GM12878 (cell line): Measurements from ENCODE around the gene IL1RAPL1. TPM values are rescaled to one million over a fixed set of nuclear protein-coding genes. Genes with fewer than 3 reads are reported as not detected.

Source experiments
- BMI1 ChIP-seq: fragments of 450-650 bp; IDR thresholded peaks from 2 replicates; pipeline ENCODE4 v1.6.1; 2016; ENCODE audit warnings: mild to moderate bottlenecking, moderate library complexity, borderline replicate concordance
- DPF2 ChIP-seq: fragments of 450-650 bp; IDR thresholded peaks from 2 replicates; pipeline ENCODE4 v1.6.1; 2017; ENCODE audit warnings: mild to moderate bottlenecking
- EED ChIP-seq: sonication (generic); IDR thresholded peaks from 2 replicates; pipeline ENCODE4 v1.6.1; 2016; ENCODE audit warnings: antibody characterized with exemption, low read depth
- IKZF1 ChIP-seq: fragments of 450-650 bp; conservative IDR thresholded peaks from 2 replicates; pipeline ENCODE4 v1.6.1; 2017; ENCODE audit warnings: antibody characterized with exemption, mild to moderate bottlenecking
- JUNB ChIP-seq: IDR thresholded peaks from 2 replicates; pipeline ENCODE4 v1.6.1; 2016; ENCODE audit warnings: antibody characterized with exemption, mild to moderate bottlenecking
- NFYA ChIP-seq: IDR thresholded peaks from 2 replicates; pipeline ENCODE4 v1.6.1; 2011; ENCODE audit warnings: low read depth, mild to moderate bottlenecking, low read length, improper control_type of control experiment, borderline replicate concordance
- NFYB ChIP-seq: IDR thresholded peaks from 2 replicates; pipeline ENCODE4 v1.6.1; 2011; ENCODE audit warnings: low read depth, mild to moderate bottlenecking, low read length, improper control_type of control experiment, moderate library complexity; ENCODE audit not compliant: insufficient read depth
- NR2F1 ChIP-seq: fragments of 450-650 bp; conservative IDR thresholded peaks from 2 replicates; pipeline ENCODE4 v1.6.1; 2017; ENCODE audit warnings: mild to moderate bottlenecking
- POLR2AphosphoS2 ChIP-seq: IDR thresholded peaks from 2 replicates; pipeline ENCODE4 v1.6.1; 2011; ENCODE audit warnings: low read depth, mild to moderate bottlenecking, low read length, improper control_type of control experiment, moderate library complexity
- RCOR1 ChIP-seq: conservative IDR thresholded peaks from 2 replicates; pipeline ENCODE4 v1.6.1; 2012; ENCODE audit warnings: low read depth, low read length, improper control_type of control experiment
- SREBF1 ChIP-seq: IDR thresholded peaks from 2 replicates; pipeline ENCODE4 v1.6.1; 2012; ENCODE audit warnings: mild to moderate bottlenecking, low read length
- TCF3 ChIP-seq: IDR thresholded peaks from 2 replicates; pipeline ENCODE4 v1.6.1; 2012; ENCODE audit warnings: low read depth, mild to moderate bottlenecking, low read length, borderline replicate concordance; ENCODE audit not compliant: insufficient read depth
- TCF7 ChIP-seq: IDR thresholded peaks from 2 replicates; pipeline ENCODE4 v1.6.1; 2014; ENCODE audit warnings: antibody characterized with exemption, borderline replicate concordance
- YY1 ChIP-seq: IDR thresholded peaks from 2 replicates; pipeline ENCODE4 v1.6.1; 2011; ENCODE audit warnings: low read depth, mild to moderate bottlenecking, low read length
- ZNF207 ChIP-seq: fragments of 450-650 bp; IDR thresholded peaks from 2 replicates; pipeline ENCODE4 v1.6.1; 2014; ENCODE audit warnings: antibody characterized with exemption, mild to moderate bottlenecking, borderline replicate concordance
- ZNF274 ChIP-seq: IDR thresholded peaks from one replicate; pipeline ENCODE4 v1.8.0; 2011; ENCODE audit not compliant: insufficient read length, insufficient read depth
- ZNF384 ChIP-seq: IDR thresholded peaks from 2 replicates; pipeline ENCODE4 v1.6.1; 2012; ENCODE audit warnings: low read depth, mild to moderate bottlenecking, low read length, improper control_type of control experiment, borderline replicate concordance
- polyA plus RNA-seq, 11 experiments: library from polyadenylated mRNA; depleted of rRNA in 4 of 11; unstranded in 6 of 11; stranded (reverse) in 5 of 11; fragments of >200 nt; fragmentation: Nextera tagmentation in 4 of 11; fragmentation: Illumina TruSeq in 1 of 11; extraction: Ambion mirVana in 4 of 11; extraction: Trizol in 1 of 11; gene quantifications; 1 replicate in 1 of 11; 2 replicates in 10 of 11; pipeline versions ENCODE4 v1.2.1 to v1.2.3, GENCODE V29; 2011 to 2016; ENCODE audit warnings: inconsistent platforms in 2 of 11, missing spikeins in 2 of 11, low read depth in 1 of 11
- total RNA-seq, 4 experiments: library from RNA; depleted of rRNA in 3 of 4; stranded (reverse); fragments of >200 nt in 3 of 4; fragmentation: Illumina TruSeq in 1 of 4; extraction: Trizol in 1 of 4; gene quantifications; 2 replicates each; pipeline versions ENCODE4 v1.2.1 to v1.2.3, GENCODE V29; 2013 to 2021
- TF ChIP-seq, protein P1 (sequence below): fragments of 450-650 bp; IDR thresholded peaks from 2 replicates; pipeline ENCODE4 v1.6.1; 2018; ENCODE audit warnings: mild to moderate bottlenecking, low read depth, moderate library complexity; ENCODE audit not compliant: partially characterized antibody
- TF ChIP-seq, protein P2 (sequence below), 3 experiments: IDR thresholded peaks in 2 of 3; conservative IDR thresholded peaks in 1 of 3; 2 replicates each; pipeline ENCODE4 v1.5.1; 2011; ENCODE audit warnings: low read depth in 3 of 3, low read length in 3 of 3, mild to moderate bottlenecking in 3 of 3, control low read depth in 2 of 3, moderate library complexity in 2 of 3, inconsistent platforms in 1 of 3, mixed read lengths in 1 of 3; ENCODE audit not compliant: control insufficient read depth in 2 of 3, insufficient read depth in 1 of 3; ENCODE audit errors: extremely low read depth in 1 of 3
- TF ChIP-seq, protein P3 (sequence below): IDR thresholded peaks from 2 replicates; pipeline ENCODE4 v1.6.1; 2012; ENCODE audit warnings: low read depth, low read length, improper control_type of control experiment
- TF ChIP-seq, protein P4 (sequence below): fragments of 450-650 bp; IDR thresholded peaks from 2 replicates; pipeline ENCODE4 v1.6.1; 2017; ENCODE audit warnings: antibody characterized with exemption, mild to moderate bottlenecking, moderate library complexity
- TF ChIP-seq, protein P5 (sequence below): fragments of 450-650 bp; IDR thresholded peaks from 2 replicates; pipeline ENCODE4 v1.6.1; 2017; ENCODE audit warnings: borderline replicate concordance

Gene IL1RAPL1
- total and polyA plus RNA-seq, 10 of the 15 experiments (the other 5 are each of a cell fraction or from before 2014, with no cell fraction given): not detected

DNA sequence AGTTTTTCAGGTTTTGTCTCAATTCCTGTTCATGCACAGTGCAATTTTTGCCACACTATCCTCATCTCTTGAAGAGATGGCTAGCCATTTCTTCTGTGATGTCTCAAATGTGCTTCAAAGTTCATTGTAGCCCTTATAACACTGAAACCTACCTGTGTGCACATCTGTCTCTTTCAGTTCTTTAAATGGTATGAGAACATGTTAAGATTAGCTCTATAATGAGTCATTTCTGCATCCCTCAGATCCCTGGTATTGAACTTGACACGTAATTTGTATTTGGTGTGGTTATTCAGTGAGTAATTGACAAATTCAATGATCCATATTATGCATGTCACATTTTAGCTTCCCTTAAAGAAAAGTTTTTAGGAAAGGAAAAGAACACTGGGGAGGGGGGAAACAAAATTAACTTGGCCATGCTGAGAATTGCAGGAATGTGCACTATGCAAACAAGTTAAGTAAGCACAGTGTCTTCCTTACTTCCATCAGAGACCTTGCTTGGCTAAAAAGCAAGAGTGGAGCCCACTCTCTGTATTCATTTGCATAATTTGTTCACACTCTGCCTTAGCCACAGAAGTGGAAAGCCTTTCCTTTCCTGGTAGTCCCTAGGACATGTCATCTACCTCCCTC is 968.3 kb downstream of the IL1RAPL1 start (continued):
- TF ChIP-seq, protein P1, sequence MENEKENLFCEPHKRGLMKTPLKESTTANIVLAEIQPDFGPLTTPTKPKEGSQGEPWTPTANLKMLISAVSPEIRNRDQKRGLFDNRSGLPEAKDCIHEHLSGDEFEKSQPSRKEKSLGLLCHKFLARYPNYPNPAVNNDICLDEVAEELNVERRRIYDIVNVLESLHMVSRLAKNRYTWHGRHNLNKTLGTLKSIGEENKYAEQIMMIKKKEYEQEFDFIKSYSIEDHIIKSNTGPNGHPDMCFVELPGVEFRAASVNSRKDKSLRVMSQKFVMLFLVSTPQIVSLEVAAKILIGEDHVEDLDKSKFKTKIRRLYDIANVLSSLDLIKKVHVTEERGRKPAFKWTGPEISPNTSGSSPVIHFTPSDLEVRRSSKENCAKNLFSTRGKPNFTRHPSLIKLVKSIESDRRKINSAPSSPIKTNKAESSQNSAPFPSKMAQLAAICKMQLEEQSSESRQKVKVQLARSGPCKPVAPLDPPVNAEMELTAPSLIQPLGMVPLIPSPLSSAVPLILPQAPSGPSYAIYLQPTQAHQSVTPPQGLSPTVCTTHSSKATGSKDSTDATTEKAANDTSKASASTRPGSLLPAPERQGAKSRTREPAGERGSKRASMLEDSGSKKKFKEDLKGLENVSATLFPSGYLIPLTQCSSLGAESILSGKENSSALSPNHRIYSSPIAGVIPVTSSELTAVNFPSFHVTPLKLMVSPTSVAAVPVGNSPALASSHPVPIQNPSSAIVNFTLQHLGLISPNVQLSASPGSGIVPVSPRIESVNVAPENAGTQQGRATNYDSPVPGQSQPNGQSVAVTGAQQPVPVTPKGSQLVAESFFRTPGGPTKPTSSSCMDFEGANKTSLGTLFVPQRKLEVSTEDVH: peak; percentile 47
- TF ChIP-seq ZNF207: no peak; the same call in 1 of the 2 replicates
- TF ChIP-seq, protein P2, sequence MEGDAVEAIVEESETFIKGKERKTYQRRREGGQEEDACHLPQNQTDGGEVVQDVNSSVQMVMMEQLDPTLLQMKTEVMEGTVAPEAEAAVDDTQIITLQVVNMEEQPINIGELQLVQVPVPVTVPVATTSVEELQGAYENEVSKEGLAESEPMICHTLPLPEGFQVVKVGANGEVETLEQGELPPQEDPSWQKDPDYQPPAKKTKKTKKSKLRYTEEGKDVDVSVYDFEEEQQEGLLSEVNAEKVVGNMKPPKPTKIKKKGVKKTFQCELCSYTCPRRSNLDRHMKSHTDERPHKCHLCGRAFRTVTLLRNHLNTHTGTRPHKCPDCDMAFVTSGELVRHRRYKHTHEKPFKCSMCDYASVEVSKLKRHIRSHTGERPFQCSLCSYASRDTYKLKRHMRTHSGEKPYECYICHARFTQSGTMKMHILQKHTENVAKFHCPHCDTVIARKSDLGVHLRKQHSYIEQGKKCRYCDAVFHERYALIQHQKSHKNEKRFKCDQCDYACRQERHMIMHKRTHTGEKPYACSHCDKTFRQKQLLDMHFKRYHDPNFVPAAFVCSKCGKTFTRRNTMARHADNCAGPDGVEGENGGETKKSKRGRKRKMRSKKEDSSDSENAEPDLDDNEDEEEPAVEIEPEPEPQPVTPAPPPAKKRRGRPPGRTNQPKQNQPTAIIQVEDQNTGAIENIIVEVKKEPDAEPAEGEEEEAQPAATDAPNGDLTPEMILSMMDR (IDR thresholded peaks at IDR 0.05 in 2 of 3, conservative IDR thresholded peaks at IDR 0.05 in 1 of 3; ENCODE audit: control insufficient read depth in 2 of 3, extremely low read depth in 1 of 3, insufficient read depth in 1 of 3, low read depth in 3 of 3, low read length in 3 of 3): no peak
- TF ChIP-seq POLR2AphosphoS2: no peak
- TF ChIP-seq, protein P3, sequence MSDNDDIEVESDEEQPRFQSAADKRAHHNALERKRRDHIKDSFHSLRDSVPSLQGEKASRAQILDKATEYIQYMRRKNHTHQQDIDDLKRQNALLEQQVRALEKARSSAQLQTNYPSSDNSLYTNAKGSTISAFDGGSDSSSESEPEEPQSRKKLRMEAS: no peak
- TF ChIP-seq JUNB: peak; percentile 100
- peak; percentile 92; the same call in 1 of the 2 replicates for TF ChIP-seq RCOR1
- no peak for TF ChIP-seq NFYA
- TF ChIP-seq TCF3: peak; percentile 99
- TF ChIP-seq YY1: no peak
- no peak for TF ChIP-seq SREBF1
- TF ChIP-seq BMI1: peak; percentile 94
- TF ChIP-seq, protein P4, sequence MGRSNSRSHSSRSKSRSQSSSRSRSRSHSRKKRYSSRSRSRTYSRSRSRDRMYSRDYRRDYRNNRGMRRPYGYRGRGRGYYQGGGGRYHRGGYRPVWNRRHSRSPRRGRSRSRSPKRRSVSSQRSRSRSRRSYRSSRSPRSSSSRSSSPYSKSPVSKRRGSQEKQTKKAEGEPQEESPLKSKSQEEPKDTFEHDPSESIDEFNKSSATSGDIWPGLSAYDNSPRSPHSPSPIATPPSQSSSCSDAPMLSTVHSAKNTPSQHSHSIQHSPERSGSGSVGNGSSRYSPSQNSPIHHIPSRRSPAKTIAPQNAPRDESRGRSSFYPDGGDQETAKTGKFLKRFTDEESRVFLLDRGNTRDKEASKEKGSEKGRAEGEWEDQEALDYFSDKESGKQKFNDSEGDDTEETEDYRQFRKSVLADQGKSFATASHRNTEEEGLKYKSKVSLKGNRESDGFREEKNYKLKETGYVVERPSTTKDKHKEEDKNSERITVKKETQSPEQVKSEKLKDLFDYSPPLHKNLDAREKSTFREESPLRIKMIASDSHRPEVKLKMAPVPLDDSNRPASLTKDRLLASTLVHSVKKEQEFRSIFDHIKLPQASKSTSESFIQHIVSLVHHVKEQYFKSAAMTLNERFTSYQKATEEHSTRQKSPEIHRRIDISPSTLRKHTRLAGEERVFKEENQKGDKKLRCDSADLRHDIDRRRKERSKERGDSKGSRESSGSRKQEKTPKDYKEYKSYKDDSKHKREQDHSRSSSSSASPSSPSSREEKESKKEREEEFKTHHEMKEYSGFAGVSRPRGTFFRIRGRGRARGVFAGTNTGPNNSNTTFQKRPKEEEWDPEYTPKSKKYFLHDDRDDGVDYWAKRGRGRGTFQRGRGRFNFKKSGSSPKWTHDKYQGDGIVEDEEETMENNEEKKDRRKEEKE: no peak
- TF ChIP-seq, protein P5, sequence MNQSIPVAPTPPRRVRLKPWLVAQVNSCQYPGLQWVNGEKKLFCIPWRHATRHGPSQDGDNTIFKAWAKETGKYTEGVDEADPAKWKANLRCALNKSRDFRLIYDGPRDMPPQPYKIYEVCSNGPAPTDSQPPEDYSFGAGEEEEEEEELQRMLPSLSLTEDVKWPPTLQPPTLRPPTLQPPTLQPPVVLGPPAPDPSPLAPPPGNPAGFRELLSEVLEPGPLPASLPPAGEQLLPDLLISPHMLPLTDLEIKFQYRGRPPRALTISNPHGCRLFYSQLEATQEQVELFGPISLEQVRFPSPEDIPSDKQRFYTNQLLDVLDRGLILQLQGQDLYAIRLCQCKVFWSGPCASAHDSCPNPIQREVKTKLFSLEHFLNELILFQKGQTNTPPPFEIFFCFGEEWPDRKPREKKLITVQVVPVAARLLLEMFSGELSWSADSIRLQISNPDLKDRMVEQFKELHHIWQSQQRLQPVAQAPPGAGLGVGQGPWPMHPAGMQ: no peak
- peak; percentile 96 for TF ChIP-seq IKZF1
- peak; percentile 95 for TF ChIP-seq NR2F1
- peak; percentile 99 for TF ChIP-seq TCF7
- TF ChIP-seq DPF2: peak; percentile 100
- no peak for TF ChIP-seq ZNF384
- TF ChIP-seq EED: peak; percentile 95
- TF ChIP-seq NFYB: no peak
- TF ChIP-seq ZNF274: no peak
